MCF 10A (cell line): Measurements from ENCODE around the gene NEU1. TPM values are rescaled to one million over a fixed set of nuclear protein-coding genes. Genes with fewer than 3 reads are reported as not detected.

Experiments used
- BruUV-seq: library from RNA; stranded (reverse); fragments of 400-500 nt; replicated peaks from 2 replicates; lab custom pipeline; 2021; lab: Mats Ljungman, UMichigan
- CTCF ChIA-PET: fragments of 300-600 bp; sonication (Branson Sonifier 250); formaldehyde crosslinking; extraction: SDS; loops from one replicate; lab custom pipeline; 2021; ENCODE audit warnings: antibody characterized with exemption, inconsistent platforms; lab: Yijun Ruan, JAX
- POLR2A ChIA-PET: fragments of 300-600, 350-650 bp; sonication (Branson Sonifier 250); formaldehyde crosslinking; extraction: SDS; loops from one replicate; lab custom pipeline; 2020; ENCODE audit warnings: antibody characterized with exemption, inconsistent platforms; lab: Yijun Ruan, JAX
- DNase-seq: peaks from one replicate; pipeline ENCODE4 v3.0.0-alpha.2; 2018; ENCODE audit not compliant: unreplicated experiment
- H3K27ac Mint-ChIP-seq: one replicate; pipeline ENCODE4 v1.8.0; 2022; ENCODE audit warnings: mild to moderate bottlenecking, low read depth, mixed read lengths; ENCODE audit not compliant: unreplicated experiment
- H3K27me3 Mint-ChIP-seq: one replicate; pipeline ENCODE4 v1.8.0; 2022; ENCODE audit warnings: mixed read lengths; ENCODE audit not compliant: insufficient read depth, unreplicated experiment
- H3K36me3 Mint-ChIP-seq: one replicate; pipeline ENCODE4 v1.8.0; 2022; ENCODE audit warnings: mild to moderate bottlenecking, moderate library complexity, mixed read lengths; ENCODE audit not compliant: insufficient read depth, unreplicated experiment
- H3K4me1 Mint-ChIP-seq: one replicate; pipeline ENCODE4 v1.8.0; 2022; ENCODE audit warnings: mixed read lengths; ENCODE audit not compliant: insufficient read depth, unreplicated experiment
- H3K4me3 Mint-ChIP-seq: one replicate; pipeline ENCODE4 v1.8.0; 2022; ENCODE audit warnings: mild to moderate bottlenecking, moderate library complexity, mixed read lengths; ENCODE audit not compliant: unreplicated experiment
- H3K9me3 Mint-ChIP-seq: one replicate; pipeline ENCODE4 v1.8.0; 2022; ENCODE audit warnings: mixed read lengths; ENCODE audit not compliant: unreplicated experiment
- intact Hi-C: fragments of 100-400 bp; cut with micrococcal nuclease; formaldehyde crosslinking; loops from 2 replicates; pipeline ENCODE4 v1.14.1; 2022
- total RNA-seq: library from RNA; stranded (reverse); gene quantifications from 2 replicates; pipeline ENCODE4 v1.2.3, GENCODE V29; 2022
- TF ChIP-seq, protein P1 (sequence below): fragments of 200-600 bp; IDR thresholded peaks from one replicate; pipeline ENCODE4 v1.8.0; 2022; ENCODE audit warnings: antibody characterized with exemption, mild to moderate bottlenecking; ENCODE audit not compliant: unreplicated experiment

NEU1 gene
- total RNA-seq, 1 experiment from 2014 or later = 19.7 TPM

DNA sequence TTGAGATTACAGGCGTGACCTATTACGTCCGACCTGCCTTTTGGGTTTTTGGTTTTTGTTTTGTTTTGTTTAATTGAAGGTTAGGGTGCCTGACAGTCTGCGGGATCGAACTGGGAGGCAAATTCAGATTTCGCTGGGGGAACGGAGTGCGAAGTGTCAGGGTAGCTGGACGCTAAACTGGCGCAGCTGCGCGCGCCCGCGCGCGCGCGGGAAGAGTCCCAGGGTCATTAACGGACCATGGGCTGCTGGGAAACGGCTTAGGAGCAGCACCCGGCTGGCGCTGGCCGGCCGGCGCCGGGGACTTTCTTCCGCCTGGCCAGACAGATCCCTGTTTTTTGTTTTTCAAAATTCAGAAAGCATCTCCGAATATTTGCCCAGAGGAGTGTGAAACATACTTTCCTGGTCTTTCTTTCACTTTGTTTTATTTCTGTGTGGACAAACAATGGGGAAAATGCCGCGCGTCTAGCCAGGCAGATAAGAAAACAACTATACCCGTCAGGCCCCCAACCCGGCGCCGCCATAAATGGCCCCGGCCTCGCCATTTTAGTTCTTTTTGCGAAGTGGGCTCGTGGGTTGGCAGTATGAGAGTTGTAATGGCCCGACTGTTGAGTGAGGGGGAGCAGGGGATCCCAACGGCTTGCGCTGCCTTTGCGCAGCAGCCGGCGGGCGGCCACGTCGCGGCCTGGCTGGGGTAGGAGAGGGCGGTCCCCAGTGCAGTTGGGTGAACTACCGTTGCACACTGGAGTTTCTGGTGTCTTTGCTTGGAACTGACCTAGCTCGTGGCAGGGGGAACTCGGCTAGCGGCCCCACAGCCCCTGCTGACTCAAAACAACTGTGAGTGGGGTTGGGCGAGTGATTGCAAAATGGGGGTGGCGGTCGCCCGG lies 28.0 kb downstream of the NEU1 start:
- DNase-seq = peak; percentile 87
- no peaks in the 10 kb centered on the region for H3K27me3 Mint-ChIP-seq
- no TSS peak for BruUV-seq
- TF ChIP-seq, protein P1, sequence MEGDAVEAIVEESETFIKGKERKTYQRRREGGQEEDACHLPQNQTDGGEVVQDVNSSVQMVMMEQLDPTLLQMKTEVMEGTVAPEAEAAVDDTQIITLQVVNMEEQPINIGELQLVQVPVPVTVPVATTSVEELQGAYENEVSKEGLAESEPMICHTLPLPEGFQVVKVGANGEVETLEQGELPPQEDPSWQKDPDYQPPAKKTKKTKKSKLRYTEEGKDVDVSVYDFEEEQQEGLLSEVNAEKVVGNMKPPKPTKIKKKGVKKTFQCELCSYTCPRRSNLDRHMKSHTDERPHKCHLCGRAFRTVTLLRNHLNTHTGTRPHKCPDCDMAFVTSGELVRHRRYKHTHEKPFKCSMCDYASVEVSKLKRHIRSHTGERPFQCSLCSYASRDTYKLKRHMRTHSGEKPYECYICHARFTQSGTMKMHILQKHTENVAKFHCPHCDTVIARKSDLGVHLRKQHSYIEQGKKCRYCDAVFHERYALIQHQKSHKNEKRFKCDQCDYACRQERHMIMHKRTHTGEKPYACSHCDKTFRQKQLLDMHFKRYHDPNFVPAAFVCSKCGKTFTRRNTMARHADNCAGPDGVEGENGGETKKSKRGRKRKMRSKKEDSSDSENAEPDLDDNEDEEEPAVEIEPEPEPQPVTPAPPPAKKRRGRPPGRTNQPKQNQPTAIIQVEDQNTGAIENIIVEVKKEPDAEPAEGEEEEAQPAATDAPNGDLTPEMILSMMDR = no peak
- intact Hi-C loops = loop anchor here (1.0 to 10.0 kb wide), 2 partner anchors 29 to 120 kb away; partner anchors contain the start of genes NELFE and SKIC2
- no peaks in the 10 kb centered on the region for H3K9me3 Mint-ChIP-seq
- peak overlapping the region; percentile 86 for H3K4me3 Mint-ChIP-seq
- H3K4me1 Mint-ChIP-seq = peaks cover 18% of the 10 kb centered on the region
- POLR2A ChIA-PET = interaction anchor here (0.6 to 11.2 kb wide), 31 partner anchors 9 to 1479 kb away, joined by 3 to 202 read pairs (median 4); partner anchors contain the start of genes ABHD16A, BAG6, C6orf47 and CFB
- peak overlapping the region; percentile 99 for H3K27ac Mint-ChIP-seq
- CTCF ChIA-PET = interaction anchor here (0.6 to 1.4 kb wide), 4 partner anchors 12 to 295 kb away, joined by 3 to 6 read pairs (median 4); no protein-coding TSS in a partner anchor
- H3K36me3 Mint-ChIP-seq = peaks cover 53% of the 10 kb centered on the region

DNA sequence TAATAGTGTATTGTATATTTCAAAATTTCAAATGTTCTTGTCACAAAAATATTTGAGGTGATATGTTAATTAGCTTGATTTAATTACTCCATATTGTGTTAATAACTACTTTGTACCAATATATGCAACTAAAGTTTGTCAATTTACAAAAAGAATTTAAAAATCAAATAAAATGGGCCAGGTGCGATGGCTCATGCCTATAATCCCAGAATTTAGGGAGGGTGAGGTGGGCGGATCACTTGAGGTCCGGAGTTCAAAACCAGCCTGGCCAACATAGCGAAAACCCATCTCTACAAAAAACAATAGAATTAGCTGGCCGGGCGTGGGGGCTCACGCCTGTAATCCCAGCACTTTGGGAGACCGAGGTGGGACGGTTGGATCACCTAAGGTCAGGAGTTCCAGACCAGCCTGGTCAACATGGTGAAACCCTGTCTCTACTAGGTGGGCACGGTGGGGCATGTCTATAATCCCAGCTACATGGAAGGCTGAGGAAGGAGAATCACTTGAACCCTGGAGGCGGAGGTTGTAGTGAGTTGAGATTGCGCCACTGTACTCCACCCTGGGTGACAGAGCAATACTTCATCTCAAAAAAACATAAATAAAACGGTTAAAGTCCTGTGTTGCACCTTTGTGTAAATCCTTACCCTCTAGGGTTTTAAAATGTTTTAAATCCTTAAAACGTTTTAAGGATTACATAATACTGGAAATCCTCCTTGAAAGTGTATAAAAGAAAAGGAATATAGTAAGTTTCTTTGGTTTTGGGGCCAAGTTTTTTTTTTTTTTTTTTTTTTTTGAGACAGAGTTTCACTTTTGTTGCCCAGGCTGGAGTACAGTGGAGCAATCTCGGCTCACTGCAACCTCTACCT lies 31.0 kb downstream of the NEU1 start:
- TF ChIP-seq, protein P1 = no peak
- H3K27ac Mint-ChIP-seq = peak overlapping the region; percentile 90
- ChIA-PET POLR2A (interaction anchor here (0.6 to 11.2 kb wide), 16 partner anchors 9 to 1022 kb away, joined by 3 to 202 read pairs (median 19); partner anchors contain the start of genes BAG6, C6orf47, CLIC1 and CSNK2B), CTCF (interaction anchor here (0.6 to 2.0 kb wide), 10 partner anchors 12 to 434 kb away, joined by 3 to 8 read pairs (median 3); partner anchors contain the start of genes LSM2 and NEU1)
- no TSS peak for BruUV-seq
- no peaks in the 10 kb centered on the region for H3K9me3 Mint-ChIP-seq
- H3K4me1 Mint-ChIP-seq = peaks cover 6% of the 10 kb centered on the region
- peak overlapping the region; percentile 94 for H3K4me3 Mint-ChIP-seq
- intact Hi-C loops = loop anchor here (2.0 to 10.0 kb wide), 3 partner anchors 37 to 123 kb away; partner anchors contain the start of genes DDAH2, NELFE, SKIC2 and VARS1
- DNase-seq = peak; percentile 59
- H3K36me3 Mint-ChIP-seq = peaks cover 37% of the 10 kb centered on the region
- no peaks in the 10 kb centered on the region for H3K27me3 Mint-ChIP-seq

DNA sequence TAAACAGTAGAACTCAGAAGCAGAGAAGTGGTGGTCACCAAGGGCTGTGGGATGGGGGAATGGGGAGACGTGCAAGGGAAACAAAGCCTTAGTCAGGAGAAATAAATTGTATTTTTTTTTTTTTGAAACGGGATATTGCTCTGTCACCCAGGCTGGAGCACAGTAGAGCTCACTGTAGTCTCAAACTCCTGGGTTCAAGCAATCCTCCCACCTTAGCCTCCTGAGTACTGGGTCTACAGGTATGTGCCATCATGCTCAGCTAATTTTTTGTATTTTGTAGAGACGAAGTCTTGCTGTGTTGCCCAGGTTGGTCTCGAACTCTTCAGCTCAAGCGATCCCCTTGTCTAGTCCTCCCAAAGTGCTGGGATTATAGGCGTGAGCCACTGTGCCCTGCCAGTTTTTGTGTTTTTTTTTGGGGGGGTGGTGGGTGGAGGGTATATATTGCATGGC lies 31.7 kb downstream of the NEU1 start:
- Mint-ChIP-seq H3K4me1 (peaks cover 6% of the 10 kb centered on the region), H3K36me3 (peaks cover 30% of the 10 kb centered on the region), H3K27me3 (no peaks in the 10 kb centered on the region), H3K9me3 (no peaks in the 10 kb centered on the region), H3K27ac (peak overlapping the region; percentile 90), H3K4me3 (peak overlapping the region; percentile 94)
- DNase-seq = no peak
- TF ChIP-seq, protein P1 = no peak
- ChIA-PET POLR2A (interaction anchor here (0.6 to 11.2 kb wide), 18 partner anchors 8 to 1141 kb away, joined by 3 to 202 read pairs (median 12); partner anchors contain the start of genes ABHD16A, BAG6, C6orf47 and CLIC1), CTCF (interaction anchor here (0.6 to 2.0 kb wide), 12 partner anchors 12 to 433 kb away, joined by 3 to 8 read pairs (median 3); partner anchors contain the start of genes HSPA1A, HSPA1L and LSM2)
- no TSS peak for BruUV-seq
- intact Hi-C loops = loop anchor here (1.0 to 10.0 kb wide), 5 partner anchors 36 to 151 kb away; partner anchors contain the start of genes DDAH2, NELFE, SKIC2 and VARS1
